ENCODE measurements around the gene MEGF10.

MEGF10 gene

GRCh38 chr5:127425868-127426267 lies 135.3 kb downstream of the MEGF10 start:
- H3K4me3 ChIP-seq (ENCODE audit: severe bottlenecking), result no peak overlapping the region
- no peak overlapping the region for H3K27ac ChIP-seq (ENCODE audit: poor library complexity, severe bottlenecking)
- DNase-seq (ENCODE audit: low spot score) (no peak), ATAC-seq (ENCODE audit: low read depth) (no peak)
- no peaks in the 10 kb centered on the region for H3K9me3 ChIP-seq (ENCODE audit: severe bottlenecking)
- H3K36me3 ChIP-seq (ENCODE audit: low read depth), result no peaks in the 10 kb centered on the region
- no peaks in the 10 kb centered on the region for H3K4me1 ChIP-seq (ENCODE audit: insufficient read depth, poor library complexity, severe bottlenecking)
- TF ChIP-seq, protein P1, sequence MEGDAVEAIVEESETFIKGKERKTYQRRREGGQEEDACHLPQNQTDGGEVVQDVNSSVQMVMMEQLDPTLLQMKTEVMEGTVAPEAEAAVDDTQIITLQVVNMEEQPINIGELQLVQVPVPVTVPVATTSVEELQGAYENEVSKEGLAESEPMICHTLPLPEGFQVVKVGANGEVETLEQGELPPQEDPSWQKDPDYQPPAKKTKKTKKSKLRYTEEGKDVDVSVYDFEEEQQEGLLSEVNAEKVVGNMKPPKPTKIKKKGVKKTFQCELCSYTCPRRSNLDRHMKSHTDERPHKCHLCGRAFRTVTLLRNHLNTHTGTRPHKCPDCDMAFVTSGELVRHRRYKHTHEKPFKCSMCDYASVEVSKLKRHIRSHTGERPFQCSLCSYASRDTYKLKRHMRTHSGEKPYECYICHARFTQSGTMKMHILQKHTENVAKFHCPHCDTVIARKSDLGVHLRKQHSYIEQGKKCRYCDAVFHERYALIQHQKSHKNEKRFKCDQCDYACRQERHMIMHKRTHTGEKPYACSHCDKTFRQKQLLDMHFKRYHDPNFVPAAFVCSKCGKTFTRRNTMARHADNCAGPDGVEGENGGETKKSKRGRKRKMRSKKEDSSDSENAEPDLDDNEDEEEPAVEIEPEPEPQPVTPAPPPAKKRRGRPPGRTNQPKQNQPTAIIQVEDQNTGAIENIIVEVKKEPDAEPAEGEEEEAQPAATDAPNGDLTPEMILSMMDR (IDR thresholded peaks at IDR 0.05; ENCODE audit: poor library complexity, severe bottlenecking), result no peak
- H3K27me3 ChIP-seq (ENCODE audit: insufficient read depth, poor library complexity, severe bottlenecking), result peaks cover 3% of the 10 kb centered on the region

DNA sequence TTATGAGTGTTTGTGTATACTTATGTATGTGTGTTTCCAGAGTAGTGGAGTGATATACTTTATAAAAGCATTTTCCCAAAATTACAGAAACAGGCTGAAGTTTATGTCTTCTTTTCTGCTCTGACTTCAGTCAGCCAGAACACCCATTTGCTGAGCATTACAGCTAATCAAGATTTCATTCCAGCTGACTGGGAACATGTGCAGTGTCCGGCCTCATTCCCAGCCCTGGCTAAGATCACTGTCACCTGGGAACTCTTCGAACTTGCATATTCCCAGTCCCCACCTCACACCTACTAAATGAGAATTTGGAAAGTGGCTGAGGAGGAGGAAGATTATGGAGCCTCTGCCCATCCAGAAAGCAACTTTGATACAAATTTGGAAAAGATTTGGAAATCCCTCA lies 136.1 kb downstream of the MEGF10 start:
- H3K9me3 ChIP-seq (ENCODE audit: severe bottlenecking), result no peaks in the 10 kb centered on the region
- no peak overlapping the region for H3K4me3 ChIP-seq (ENCODE audit: severe bottlenecking)
- no peaks in the 10 kb centered on the region for H3K4me1 ChIP-seq (ENCODE audit: insufficient read depth, poor library complexity, severe bottlenecking)
- ATAC-seq (ENCODE audit: low read depth), result no peak
- no peak overlapping the region for H3K27ac ChIP-seq (ENCODE audit: poor library complexity, severe bottlenecking)
- TF ChIP-seq, protein P1 (IDR thresholded peaks at IDR 0.05; ENCODE audit: poor library complexity, severe bottlenecking), result no peak
- no peaks in the 10 kb centered on the region for H3K36me3 ChIP-seq (ENCODE audit: low read depth)
- no peaks in the 10 kb centered on the region for H3K27me3 ChIP-seq (ENCODE audit: insufficient read depth, poor library complexity, severe bottlenecking)
- no peak for DNase-seq (ENCODE audit: low spot score)

GRCh38 chr5:127428276-127428675 lies 137.7 kb downstream of the MEGF10 start:
- TF ChIP-seq, protein P1 (IDR thresholded peaks at IDR 0.05; ENCODE audit: poor library complexity, severe bottlenecking), result no peak
- Histone ChIP-seq H3K4me1 (ENCODE audit: insufficient read depth, poor library complexity, severe bottlenecking) (no peaks in the 10 kb centered on the region), H3K4me3 (ENCODE audit: severe bottlenecking) (no peak overlapping the region), H3K36me3 (ENCODE audit: low read depth) (no peaks in the 10 kb centered on the region), H3K27me3 (ENCODE audit: insufficient read depth, poor library complexity, severe bottlenecking) (no peaks in the 10 kb centered on the region), H3K9me3 (ENCODE audit: severe bottlenecking) (no peaks in the 10 kb centered on the region), H3K27ac (ENCODE audit: poor library complexity, severe bottlenecking) (no peak overlapping the region)
- no peak for ATAC-seq (ENCODE audit: low read depth)
- no peak for DNase-seq (ENCODE audit: low spot score)

- ATAC-seq (ENCODE audit: low read depth), result no peak
- no peaks in the 10 kb centered on the region for H3K27me3 ChIP-seq (ENCODE audit: insufficient read depth, poor library complexity, severe bottlenecking)
- H3K4me3 ChIP-seq (ENCODE audit: severe bottlenecking), result no peak overlapping the region
- no peak for DNase-seq (ENCODE audit: low spot score)
- H3K27ac ChIP-seq (ENCODE audit: poor library complexity, severe bottlenecking), result no peak overlapping the region
- no peaks in the 10 kb centered on the region for H3K9me3 ChIP-seq (ENCODE audit: severe bottlenecking)
- no peaks in the 10 kb centered on the region for H3K4me1 ChIP-seq (ENCODE audit: insufficient read depth, poor library complexity, severe bottlenecking)
- TF ChIP-seq, protein P1 (IDR thresholded peaks at IDR 0.05; ENCODE audit: poor library complexity, severe bottlenecking), result no peak
- no peaks in the 10 kb centered on the region for H3K36me3 ChIP-seq (ENCODE audit: low read depth)
Measured at GRCh38 chr5:127428748-127429147, 138.2 kb downstream of the MEGF10 start.

- Histone ChIP-seq H3K36me3 (ENCODE audit: low read depth) (no peaks in the 10 kb centered on the region), H3K4me3 (ENCODE audit: severe bottlenecking) (no peak overlapping the region), H3K9me3 (ENCODE audit: severe bottlenecking) (no peaks in the 10 kb centered on the region), H3K4me1 (ENCODE audit: insufficient read depth, poor library complexity, severe bottlenecking) (no peaks in the 10 kb centered on the region), H3K27ac (ENCODE audit: poor library complexity, severe bottlenecking) (no peak overlapping the region), H3K27me3 (ENCODE audit: insufficient read depth, poor library complexity, severe bottlenecking) (no peaks in the 10 kb centered on the region)
- no peak for ATAC-seq (ENCODE audit: low read depth)
- no peak for DNase-seq (ENCODE audit: low spot score)
- TF ChIP-seq, protein P1 (IDR thresholded peaks at IDR 0.05; ENCODE audit: poor library complexity, severe bottlenecking), result no peak
Measured at GRCh38 chr5:127429928-127430327, 139.3 kb downstream of the MEGF10 start.
